Heart right ventricle (tissue), 16 donors: ENCODE measurements around the gene FOXN3. TPM values are rescaled to one million over a fixed set of nuclear protein-coding genes. Genes with fewer than 3 reads are reported as not detected.

ENCODE experiments used
- ATAC-seq, 8 donors: fragments of 200-7000 bp; cut with Tn5 transposase; one replicate each; pipeline ENCODE4 v1.9.1; 2020; ENCODE audit warnings: mild to moderate bottlenecking in 8 of 8, moderate library complexity in 8 of 8, moderate number of reproducible peaks in 1 of 8
- DNase-seq, 2 donors: peaks; one replicate each; pipeline ENCODE4 v3.0.0-alpha.2; 2020
- H3K27ac ChIP-seq, 10 donors: fragments of 200-600 bp; sonication (generic) in 2 of 10; one replicate each; pipeline versions ENCODE4 v1.5.0 to v1.8.0; 2020 to 2022; ENCODE audit warnings: mild to moderate bottlenecking in 3 of 10
- H3K27me3 ChIP-seq, 7 donors: fragments of 200-600 bp; one replicate each; pipeline ENCODE4 v1.8.0; 2021 to 2022; ENCODE audit warnings: mild to moderate bottlenecking in 2 of 7
- H3K36me3 ChIP-seq, 9 donors: fragments of 200-600 bp; sonication (generic) in 1 of 9; one replicate each; pipeline versions ENCODE4 v1.5.0 to v1.8.0; 2020 to 2022; ENCODE audit warnings: mild to moderate bottlenecking in 2 of 9
- H3K4me1 ChIP-seq, 9 donors: fragments of 200-600 bp; sonication (generic) in 1 of 9; one replicate each; pipeline versions ENCODE4 v1.5.0 to v1.8.0; 2020 to 2022; ENCODE audit warnings: mild to moderate bottlenecking in 4 of 9
- H3K4me3 ChIP-seq, 10 donors: fragments of 200-600 bp; sonication (generic) in 2 of 10; one replicate each; pipeline versions ENCODE4 v1.5.0 to v1.8.0; 2020 to 2022; ENCODE audit warnings: mild to moderate bottlenecking in 7 of 10, moderate library complexity in 2 of 10
- H3K9me3 ChIP-seq, 11 donors: fragments of 200-600 bp in 10 of 11; sonication (generic) in 2 of 11; one replicate each; pipeline versions ENCODE4 v1.5.0 to v1.8.0; 2013 to 2022; ENCODE audit warnings: mild to moderate bottlenecking in 2 of 11, control low read depth in 1 of 11, moderate library complexity in 1 of 11
- CTCF ChIP-seq, 9 donors: fragments of 200-600 bp; sonication (generic) in 2 of 9; IDR thresholded peaks; one replicate each; pipeline versions ENCODE4 v1.5.0 to v1.8.0; 2021 to 2022; ENCODE audit warnings: antibody characterized with exemption in 9 of 9, mild to moderate bottlenecking in 5 of 9, moderate library complexity in 1 of 9
- WGBS, 2 donors: extraction: QIAGEN DNeasy Blood & Tissue Kit; methylation state at CpG; one replicate each; pipeline ENCODE4 v1.1.7; 2013; ENCODE audit warnings: inconsistent platforms in 1 of 2; 5-methylcytosine and 5-hydroxymethylcytosine counted together
- intact Hi-C, 10 donors: fragments of 100-400 bp; cut with DNase I; formaldehyde crosslinking; loops; one replicate each; pipeline versions ENCODE4 v1.11.1 to v1.14.2; 2022
- polyA plus RNA-seq, 2 donors: library from polyadenylated mRNA; stranded (reverse); fragments of 200-250 nt; gene quantifications; one replicate each; pipeline ENCODE4 v1.2.3, GENCODE V29; 2013
- total RNA-seq, 10 donors: library from RNA; stranded (reverse); fragmentation: NEBNext Ultra II Directional in 3 of 10; extraction: Animal tissue kit (Norgen Biotek cat#: 25700) in 3 of 10; gene quantifications; one replicate each; pipeline versions ENCODE4 v1.2.1 to v1.2.4, GENCODE V29; 2021 to 2023
- donor health status: Arrhythmogenic right ventricular cardiomyopathy.
- donor health status: ischemic (EF 13 %, LVEDD 7.1; RV severe dilation, severe dysfunction).
- donor health status: healthy with polysubstance abuse.
- donor health status: DM: no; HTN: yes; CAD: no.
- donor health status: DM: no; HTN: no; CAD: no.
- donor health status: ischemic (EF 25% LVEDD 6.9; RV normal size, moderate dysfunction).
- donor health status: ischemic (EF 25% LVEDD 5.7; RV mildly dilated, moderate dysfunction).
- donor health status: healthy.
- donor health status: DM: yes; HTN: yes; CAD: no.
- donor health status: Ischemic cardiomyopathy.
- donor health status: ischemic (EF 35%, LVEDD 5.7; RV mildly dilated, moderate dysfunction).
- donor health status: nonischemic (EF 11% LVEDD 7.7; RV severe dilation, severe dysfunction).
- donor health status: DM: yes; HTN: yes; CAD: no.
- donor health status: PGD.
- donor health status: ischemic (EF 29% LVEDD 5.4; RV normal size, mild dysfunction).
- donor health status: nonischemic (EF 23%, LVEDD 6.1; RV moderate dilation, normal function).

Gene FOXN3
- total and polyA plus RNA-seq, 12 donors: 13.0 to 150 (median 107) TPM

GRCh38 chr14:89294060-89294459 is 123.0 kb downstream of the FOXN3 start:
- WGBS, 2 donors: 60 to 68% methylated on average over 7 of the region's 7 CpGs
- Histone ChIP-seq H3K4me1 (peaks cover 7 to 35% (median 24%) of the 10 kb centered on the region in 9 donors), H3K36me3 (peaks cover 0 to 10% (median 0%) of the 10 kb centered on the region in 9 donors), H3K4me3 (no peak overlapping the region), H3K27ac (peak overlapping the region in 6 of 10 donors; percentile 9 to 56 (median 40)), H3K9me3 (no peaks in the 10 kb centered on the region), H3K27me3 (no peaks in the 10 kb centered on the region)
- TF ChIP-seq CTCF (IDR thresholded peaks at IDR 0.05): no peak
- intact Hi-C loops: loop anchor here in 1 of 10 donors (5.0 kb wide), 1 partner anchor 42 kb away; no protein-coding TSS in a partner anchor
- DNase-seq (peak; percentile 51 to 55), ATAC-seq (peak; percentile 58 to 91 (median 86))

GRCh38 chr14:89293314-89293916 is 123.6 kb downstream of the FOXN3 start:
- intact Hi-C loops: loop anchor here in 1 of 10 donors (5.0 kb wide), 1 partner anchor 41 kb away; no protein-coding TSS in a partner anchor
- Histone ChIP-seq H3K9me3 (no peaks in the 10 kb centered on the region), H3K4me1 (peaks cover 7 to 35% (median 24%) of the 10 kb centered on the region in 9 donors), H3K4me3 (no peak overlapping the region), H3K27me3 (no peaks in the 10 kb centered on the region), H3K27ac (peak overlapping the region in 7 of 10 donors; percentile 9 to 56 (median 37)), H3K36me3 (peaks cover 0 to 10% (median 0%) of the 10 kb centered on the region in 9 donors)
- WGBS, 2 donors: 65 to 83% methylated on average over 6 of the region's 6 CpGs
- DNase-seq: no peak
- ATAC-seq: peak in 4 of 8 donors; percentile 15 to 25 (median 22)
- TF ChIP-seq CTCF (IDR thresholded peaks at IDR 0.05): no peak

- Histone ChIP-seq H3K27ac (peak overlapping the region in 4 of 10 donors; percentile 9 to 56 (median 12)), H3K27me3 (no peaks in the 10 kb centered on the region), H3K36me3 (peaks cover 0 to 10% (median 0%) of the 10 kb centered on the region in 9 donors), H3K9me3 (no peaks in the 10 kb centered on the region), H3K4me3 (no peak overlapping the region), H3K4me1 (peaks cover 7 to 34% (median 21%) of the 10 kb centered on the region in 9 donors)
- WGBS, 2 donors: 70 to 79% methylated on average over 13 of the region's 13 CpGs
- ATAC-seq (peak in 6 of 8 donors; percentile 31 to 63 (median 49)), DNase-seq (no peak)
- TF ChIP-seq CTCF (IDR thresholded peaks at IDR 0.05): no peak
- intact Hi-C loops: loop anchor here in 1 of 10 donors (5.0 kb wide), 1 partner anchor 40 kb away; no protein-coding TSS in a partner anchor
These were observed 124.3 kb downstream of the FOXN3 start for GRCh38 chr14:89292579-89293313.

GRCh38 chr14:89291351-89291940 is 125.6 kb downstream of the FOXN3 start:
- Histone ChIP-seq H3K27me3 (no peaks in the 10 kb centered on the region), H3K4me1 (peaks cover 7 to 31% (median 21%) of the 10 kb centered on the region in 9 donors), H3K36me3 (peaks cover 0 to 10% (median 0%) of the 10 kb centered on the region in 9 donors), H3K9me3 (no peaks in the 10 kb centered on the region), H3K4me3 (no peak overlapping the region), H3K27ac (no peak overlapping the region)
- WGBS, 2 donors: 80 to 81% methylated on average over 9 of the region's 9 CpGs
- DNase-seq (no peak), ATAC-seq (no peak)
- TF ChIP-seq CTCF (IDR thresholded peaks at IDR 0.05): no peak
- intact Hi-C loops: loop anchor here in 1 of 10 donors (5.0 kb wide), 1 partner anchor 39 kb away; no protein-coding TSS in a partner anchor
